Mammary epithelial cell (primary cell): ENCODE results near the gene POU3F1.

Source experiments
- CTCF ChIP-seq, 2 donors: IDR thresholded peaks in 1 of 2; conservative IDR thresholded peaks in 1 of 2; 2 replicates each; pipeline ENCODE4 v1.5.1; 2011 to 2012; ENCODE audit warnings: inconsistent platforms in 2 of 2, low read length in 2 of 2, mild to moderate bottlenecking in 2 of 2, control low read depth in 1 of 2, low read depth in 1 of 2; ENCODE audit not compliant: insufficient read depth in 1 of 2; ENCODE audit errors: extremely low read depth in 1 of 2
- EZH2 ChIP-seq: IDR thresholded peaks from 2 replicates; pipeline ENCODE4 v1.6.1; 2012; ENCODE audit warnings: low read length, inconsistent platforms, borderline replicate concordance

DNA sequence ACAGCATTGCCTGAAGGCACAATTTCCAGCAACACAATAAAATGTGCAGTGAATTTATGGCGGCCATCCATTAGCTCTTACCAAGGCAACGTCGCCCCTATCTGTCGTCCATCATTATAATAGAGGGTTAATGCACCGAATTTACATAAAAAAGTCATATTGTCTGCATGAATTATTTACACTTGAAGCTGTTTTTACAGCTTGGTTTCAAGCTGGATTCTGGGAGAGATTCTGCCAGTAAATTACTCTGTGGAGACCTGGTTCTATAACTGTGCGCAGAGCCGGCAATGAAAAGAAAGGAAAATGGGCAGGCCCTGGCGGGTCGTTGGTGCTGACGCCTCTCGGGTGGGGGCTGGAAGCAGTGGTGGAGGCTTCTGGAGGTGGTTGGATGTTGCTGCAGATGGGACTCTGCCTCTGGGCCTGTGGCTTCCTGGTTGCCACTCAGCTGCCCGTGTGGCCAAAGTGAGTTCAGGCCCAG lies 48.9 kb upstream of the POU3F1 start:
- TF ChIP-seq CTCF (conservative IDR thresholded peaks at IDR 0.05 in 1 of 2, IDR thresholded peaks at IDR 0.05 in 1 of 2; ENCODE audit: extremely low read depth in 1 of 2, insufficient read depth in 1 of 2, low read depth in 1 of 2, low read length in 2 of 2) (no peak), EZH2 (no peak)
